ENCODE data around the gene AMER1.

AMER1 gene

GRCh38 chrX:64188901-64189300, 16.6 kb downstream of the AMER1 start:
- Mint-ChIP-seq H3K4me1 (no peaks in the 10 kb centered on the region), H3K27ac (no peak overlapping the region), H3K4me3 (no peak overlapping the region), H3K9me3 (peaks cover 45% of the 10 kb centered on the region), H3K27me3 (ENCODE audit: low read depth, poor library complexity) (no peaks in the 10 kb centered on the region), H3K36me3 (ENCODE audit: low read depth) (peaks cover 33% of the 10 kb centered on the region)
- DNase-seq = no peak
- TF ChIP-seq CTCF (IDR thresholded peaks at IDR 0.05) = no peak

GRCh38 chrX:64187762-64188150, 17.8 kb downstream of the AMER1 start:
- H3K4me1 Mint-ChIP-seq = no peaks in the 10 kb centered on the region
- H3K36me3 Mint-ChIP-seq (ENCODE audit: low read depth) = peaks cover 26% of the 10 kb centered on the region
- no peak overlapping the region for H3K27ac Mint-ChIP-seq
- H3K9me3 Mint-ChIP-seq = peaks cover 37% of the 10 kb centered on the region
- TF ChIP-seq CTCF (IDR thresholded peaks at IDR 0.05) = no peak
- DNase-seq = no peak
- no peak overlapping the region for H3K4me3 Mint-ChIP-seq
- H3K27me3 Mint-ChIP-seq (ENCODE audit: low read depth, poor library complexity) = no peaks in the 10 kb centered on the region

GRCh38 chrX:64186974-64187761, 18.3 kb downstream of the AMER1 start:
- TF ChIP-seq CTCF (IDR thresholded peaks at IDR 0.05) = no peak
- H3K27ac Mint-ChIP-seq = no peak overlapping the region
- no peak for DNase-seq
- no peaks in the 10 kb centered on the region for H3K27me3 Mint-ChIP-seq (ENCODE audit: low read depth, poor library complexity)
- H3K36me3 Mint-ChIP-seq (ENCODE audit: low read depth) = peaks cover 24% of the 10 kb centered on the region
- no peaks in the 10 kb centered on the region for H3K4me1 Mint-ChIP-seq
- H3K4me3 Mint-ChIP-seq = no peak overlapping the region
- peaks cover 37% of the 10 kb centered on the region for H3K9me3 Mint-ChIP-seq

GRCh38 chrX:64184396-64184795, 21.1 kb downstream of the AMER1 start:
- no peak for DNase-seq
- TF ChIP-seq CTCF (IDR thresholded peaks at IDR 0.05) = no peak

GRCh38 chrX:64182208-64182607, 23.3 kb downstream of the AMER1 start:
- Mint-ChIP-seq H3K9me3 (peaks cover 23% of the 10 kb centered on the region), H3K27ac (peak overlapping the region; percentile 59), H3K4me3 (no peak overlapping the region), H3K27me3 (ENCODE audit: low read depth, poor library complexity) (no peaks in the 10 kb centered on the region), H3K36me3 (ENCODE audit: low read depth) (no peaks in the 10 kb centered on the region), H3K4me1 (no peaks in the 10 kb centered on the region)
- no peak for DNase-seq
- no peak for TF ChIP-seq CTCF (IDR thresholded peaks at IDR 0.05)

More at GRCh38 chrX:64184396-64184795, 21.1 kb downstream of the AMER1 start:
- no peak overlapping the region for H3K27ac Mint-ChIP-seq
- H3K27me3 Mint-ChIP-seq (ENCODE audit: low read depth, poor library complexity) = no peaks in the 10 kb centered on the region
- no peak overlapping the region for H3K4me3 Mint-ChIP-seq
- H3K36me3 Mint-ChIP-seq (ENCODE audit: low read depth) = peaks cover 6% of the 10 kb centered on the region
- H3K4me1 Mint-ChIP-seq = no peaks in the 10 kb centered on the region
- H3K9me3 Mint-ChIP-seq = peaks cover 21% of the 10 kb centered on the region

GRCh38 chrX:64176876-64177275, 28.6 kb downstream of the AMER1 start:
- TF ChIP-seq CTCF (IDR thresholded peaks at IDR 0.05) = no peak
- Mint-ChIP-seq H3K4me3 (no peak overlapping the region), H3K4me1 (no peaks in the 10 kb centered on the region), H3K9me3 (peaks cover 29% of the 10 kb centered on the region), H3K27me3 (ENCODE audit: low read depth, poor library complexity) (peaks cover 3% of the 10 kb centered on the region), H3K36me3 (ENCODE audit: low read depth) (no peaks in the 10 kb centered on the region), H3K27ac (peak overlapping the region; percentile 54)
- no peak for DNase-seq

Measured in nephron progenitor cell (in vitro differentiated cells).